Activated CD8-positive, alpha-beta memory T cell treated with anti-CD3 and anti-CD28 coated beads for 4 hours (primary cell): ENCODE data around the gene ID3.

Source experiments
- DNase-seq, 2 donors: peaks; one replicate each; pipeline ENCODE4 v3.0.0-alpha.2; 2020; ENCODE audit warnings: low read depth in 2 of 2

The ID3 gene

DNA sequence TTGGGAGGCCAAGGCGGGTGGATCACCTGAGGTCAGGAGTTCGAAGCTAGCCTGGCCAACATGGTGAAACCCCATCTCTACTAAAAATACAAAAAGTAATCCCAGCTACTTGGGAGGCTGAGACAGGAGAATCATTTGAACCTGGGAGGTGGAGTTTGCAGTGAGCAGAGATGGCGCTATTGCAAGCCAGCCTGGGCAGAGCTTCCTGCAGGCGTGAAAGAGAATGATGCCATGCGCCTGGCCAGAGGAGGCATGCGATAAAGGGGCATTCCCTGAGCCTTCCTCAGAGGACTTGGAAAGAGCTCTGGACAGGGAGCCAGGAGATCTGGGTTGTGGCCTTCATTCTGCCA is 31.4 kb downstream of the ID3 start:
- DNase-seq = no peak

DNA sequence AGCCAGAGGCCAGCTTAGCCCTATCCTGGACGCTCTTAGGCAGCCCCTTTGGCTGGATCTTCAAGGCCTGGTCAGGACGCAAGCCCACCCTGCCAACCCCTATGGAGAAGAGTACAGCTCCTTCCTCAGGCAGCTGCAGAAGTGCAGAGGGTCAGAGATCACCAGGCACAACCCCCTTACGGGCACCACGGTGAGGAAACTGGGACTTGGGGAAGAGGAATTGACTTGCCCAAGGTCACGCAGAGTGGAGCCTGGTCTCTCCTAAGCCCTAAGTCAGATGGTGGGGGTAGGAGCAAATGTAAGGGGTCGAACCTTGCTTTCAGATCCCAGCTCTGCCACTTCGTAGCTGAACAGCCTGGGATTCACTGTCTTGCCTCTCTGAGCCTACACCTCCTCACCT is 31.9 kb downstream of the ID3 start:
- DNase-seq = no peak

DNA sequence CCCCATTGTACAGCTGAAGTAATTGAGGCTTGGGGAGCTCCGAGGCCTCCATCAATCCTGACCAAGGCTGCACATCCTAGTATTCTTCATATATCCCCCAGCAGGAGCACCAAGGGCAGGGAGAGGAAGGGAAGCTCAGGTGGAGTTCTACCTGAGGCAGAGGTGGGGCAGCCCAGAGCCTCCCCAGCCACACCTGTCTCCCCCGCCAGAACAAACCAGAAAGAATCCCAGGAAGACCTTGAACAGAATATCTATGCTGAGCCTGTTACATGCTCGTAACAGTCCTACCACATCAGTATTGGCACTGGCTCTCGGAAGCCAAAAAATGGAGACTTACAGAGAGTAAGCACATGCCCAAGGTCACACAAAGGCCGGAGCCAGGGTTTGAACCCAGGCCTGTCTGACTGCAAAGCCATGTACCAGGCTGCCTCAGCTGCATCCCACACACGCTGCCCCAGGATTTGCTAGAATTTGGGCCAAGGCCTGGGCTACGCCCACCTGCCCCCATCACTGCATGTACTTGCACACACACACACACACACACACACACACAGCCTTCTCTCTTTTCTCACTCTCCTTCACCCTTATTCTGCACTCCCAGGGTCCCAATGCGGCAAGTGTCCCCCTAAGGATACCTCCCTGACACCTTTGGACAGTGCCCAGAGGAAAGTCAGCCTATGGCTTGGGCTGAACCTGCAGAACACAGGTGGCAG is 32.8 kb downstream of the ID3 start:
- DNase-seq = no peak

- no peak for DNase-seq
Observed at GRCh38 chr1:23525558-23526250, 33.6 kb downstream of the ID3 start.

DNA sequence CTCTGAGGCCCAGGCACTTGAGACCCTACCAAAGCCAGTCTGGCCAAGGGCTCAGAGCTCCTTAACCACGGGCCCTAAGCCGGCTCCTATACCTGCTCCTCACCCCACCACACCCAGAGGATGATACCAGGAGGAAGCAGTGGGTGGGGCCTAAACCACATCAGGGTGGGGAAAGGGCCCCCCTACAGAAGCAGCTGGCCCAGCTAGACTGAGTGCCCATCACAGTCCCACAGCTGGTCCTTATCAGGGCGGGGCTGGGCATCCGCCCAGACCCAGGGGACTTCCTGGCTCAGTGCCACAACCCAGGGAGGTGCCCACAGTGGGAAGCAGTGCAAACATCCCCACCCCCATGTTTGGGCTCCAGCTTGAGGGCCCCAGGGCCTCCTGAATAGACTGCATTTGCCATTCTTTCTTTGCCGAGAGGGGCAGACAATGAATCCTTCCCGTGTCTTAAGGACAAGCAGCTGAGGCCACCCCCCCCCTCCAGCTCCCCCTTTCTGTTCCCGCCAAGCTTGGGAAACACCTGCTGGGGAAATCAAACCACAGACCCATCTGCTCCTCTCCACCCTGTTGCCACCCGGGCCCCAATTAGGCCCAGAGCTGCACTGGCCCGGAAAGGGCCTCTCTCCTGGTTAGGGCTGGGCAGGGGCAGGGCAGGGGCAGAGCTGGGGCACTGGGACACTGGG is 34.4 kb downstream of the ID3 start:
- DNase-seq = no peak

DNA sequence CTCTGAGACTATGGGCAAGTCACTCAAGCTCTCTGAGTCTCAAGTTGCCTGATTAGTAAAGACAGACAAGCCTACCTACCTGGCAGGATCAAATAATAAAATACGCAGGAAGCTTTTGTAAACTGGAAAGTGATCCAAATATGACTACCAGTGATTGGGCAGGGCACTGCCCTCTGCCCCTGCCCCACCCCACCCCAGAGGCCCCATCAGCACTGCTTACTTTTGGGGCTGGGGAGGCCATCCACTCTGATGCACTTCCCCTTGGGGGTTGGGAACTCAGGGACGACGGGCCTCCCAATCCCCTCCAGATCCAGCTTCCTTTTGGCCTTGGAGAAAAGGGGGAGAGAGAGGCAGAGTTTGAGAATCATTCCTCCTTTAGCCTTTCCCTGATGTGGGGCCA is 35.1 kb downstream of the ID3 start:
- DNase-seq = no peak

DNA sequence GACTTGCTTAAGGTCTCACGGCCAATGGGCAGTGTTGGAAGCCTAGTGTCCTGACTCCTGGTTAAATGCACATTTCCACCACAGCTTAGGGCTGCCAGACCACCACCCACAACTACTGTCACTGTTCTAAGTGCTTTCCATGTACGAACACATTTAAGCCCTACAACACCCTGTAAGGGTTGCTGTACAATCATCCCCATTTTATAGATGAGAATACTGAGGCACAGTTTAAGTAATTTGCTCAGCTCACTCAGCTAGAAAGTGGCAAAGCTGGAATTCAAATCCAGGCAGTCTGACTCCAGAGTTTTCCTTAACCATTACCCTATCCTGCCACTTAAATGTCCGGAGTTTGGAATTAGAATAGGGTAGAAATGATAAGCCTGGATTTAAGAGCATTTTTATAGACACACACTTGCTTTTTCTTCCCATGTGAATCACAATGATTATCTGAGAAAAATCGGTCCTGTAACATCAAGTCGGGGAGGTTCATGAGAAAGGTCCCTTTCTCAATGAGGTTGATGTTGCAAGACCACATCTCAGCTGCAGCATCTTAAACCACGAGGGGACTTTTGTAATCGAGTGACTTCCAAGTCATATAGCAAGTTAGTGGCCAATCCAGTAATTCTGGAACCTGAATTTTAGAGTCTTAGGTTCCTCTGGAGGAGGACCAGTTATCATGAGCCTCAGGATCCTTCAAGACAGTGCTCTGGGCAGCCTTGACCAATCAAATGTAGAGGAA is 36.9 kb downstream of the ID3 start:
- DNase-seq = no peak

- DNase-seq = no peak
Observed at GRCh38 chr1:23521588-23521987, 37.7 kb downstream of the ID3 start.

- DNase-seq = no peak
Observed at GRCh38 chr1:23517581-23517980, 41.7 kb downstream of the ID3 start.

DNA sequence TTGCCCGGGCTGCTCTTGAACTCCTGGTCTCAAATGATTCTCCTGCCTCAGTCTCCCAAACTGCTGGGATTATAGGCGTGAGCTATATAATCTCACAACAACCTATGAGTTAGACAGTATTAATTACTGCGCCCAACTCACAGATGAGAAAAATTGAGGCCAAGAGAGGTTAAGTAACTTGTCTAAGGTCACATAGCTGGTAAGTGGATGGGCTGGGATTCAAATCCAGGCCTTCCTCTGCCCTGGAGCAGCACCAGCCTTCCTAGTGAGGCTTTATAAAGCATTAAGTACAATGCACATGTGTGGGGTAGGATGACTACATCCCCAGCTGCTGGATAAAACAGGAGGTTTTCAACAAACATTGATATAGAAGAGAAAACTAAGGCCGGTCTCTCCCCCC is 43.4 kb downstream of the ID3 start:
- DNase-seq = no peak

DNA sequence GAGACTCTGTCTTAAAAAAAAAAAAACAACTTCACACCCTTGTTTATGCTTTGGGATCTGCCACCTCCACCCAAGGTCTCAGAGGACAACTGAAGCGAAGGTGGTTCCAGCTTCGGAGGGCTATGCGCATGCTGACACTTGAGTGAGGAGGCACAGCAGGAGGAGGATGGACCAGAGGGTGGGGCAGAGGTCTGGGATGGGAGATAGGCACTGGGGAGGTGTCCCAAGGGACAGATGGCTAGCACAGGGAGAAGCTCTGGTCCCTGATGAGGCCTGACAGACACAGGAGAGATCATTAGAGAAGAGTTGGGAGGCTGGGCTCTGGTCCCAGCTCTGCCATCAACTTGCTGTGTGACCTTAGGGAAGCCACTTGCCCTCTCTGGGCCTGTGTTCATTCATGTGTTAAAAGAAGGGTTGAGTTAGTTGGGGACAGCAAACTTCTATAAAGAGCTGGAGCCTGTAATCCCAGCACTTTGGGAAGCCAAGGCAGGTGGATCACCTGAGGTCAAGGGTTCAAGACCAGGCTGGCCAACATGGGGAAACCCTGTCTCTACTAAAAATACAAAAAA is 45.1 kb downstream of the ID3 start:
- no peak for DNase-seq

- no peak for DNase-seq
Observed at GRCh38 chr1:23509896-23510295, 49.4 kb downstream of the ID3 start.
